ENCODE results near the gene VWF. TPM values are rescaled to one million over a fixed set of nuclear protein-coding genes. Genes with fewer than 3 reads are reported as not detected.

Gene VWF
- total and polyA plus RNA-seq, 2 of the 4 experiments (the other 2 are of a cell fraction): under 0.01 to 0.09 TPM

- no TSS peak for BruUV-seq (replicated peaks)
- H3K79me1 ChIP-seq (ENCODE audit: low read depth in 1 of 2, low read length in 2 of 2): no peaks in the 10 kb centered on the region
- no peak overlapping the region for H4K8ac ChIP-seq (ENCODE audit: low read depth in 2 of 2, low read length in 2 of 2)
- no peak overlapping the region for H3K14ac ChIP-seq (replicated peaks; ENCODE audit: low read depth, low read length)
- H4K20me1 ChIP-seq (ENCODE audit: insufficient read depth, low read length): no peaks in the 10 kb centered on the region
- no peak overlapping the region for H2BK20ac ChIP-seq (ENCODE audit: low read depth, low read length)
- ATAC-seq (ENCODE audit: low read depth) (no peak), DNase-seq (no peak)
- H3K18ac ChIP-seq (ENCODE audit: low read depth, low read length): no peak overlapping the region
- H3K9me3 ChIP-seq (ENCODE audit: control insufficient read depth, insufficient read depth, low read length): no peaks in the 10 kb centered on the region
- no peak overlapping the region for H3K4me2 ChIP-seq (ENCODE audit: low read depth, low read length)
- peaks cover 7% of the 10 kb centered on the region; the same call in 1 of the 2 replicates for H3K27me3 ChIP-seq (ENCODE audit: control insufficient read depth, insufficient read depth, low read length)
- intact Hi-C loops (cut with micrococcal nuclease): no loop called here
- H3K4me1 ChIP-seq (ENCODE audit: control insufficient read depth, insufficient read depth, low read length): no peaks in the 10 kb centered on the region
- no peak overlapping the region for H3K4ac ChIP-seq (ENCODE audit: low read depth, low read length)
- no peak overlapping the region for H4K91ac ChIP-seq (ENCODE audit: insufficient read depth, low read depth, low read length)
- no peaks in the 10 kb centered on the region for H3K9me1 ChIP-seq (ENCODE audit: insufficient read depth, low read length)
- H2BK15ac ChIP-seq (ENCODE audit: low read depth, low read length): no peak overlapping the region
- no peak overlapping the region for H2AK9ac ChIP-seq (replicated peaks; ENCODE audit: low read depth, low read length, poor library complexity)
- no peak overlapping the region for H3K56ac ChIP-seq (ENCODE audit: extremely low read depth, insufficient read depth, low read length)
- in situ Hi-C loops (cut with MboI; ENCODE audit: low sequenced_read_pairs): loop anchor here (5.0 kb wide), 1 partner anchor 46 kb away; no protein-coding TSS in a partner anchor
- H3K27ac ChIP-seq (ENCODE audit: insufficient read depth, low read length): no peak overlapping the region
- no peak overlapping the region for H4K5ac ChIP-seq (ENCODE audit: low read depth, low read length)
- TF ChIP-seq CTCF (conservative IDR thresholded peaks at IDR 0.05; ENCODE audit: low read depth, low read length) (no peak), FOS (IDR thresholded peaks at IDR 0.05; ENCODE audit: low read depth, low read length) (no peak), NFE2L2 (IDR thresholded peaks at IDR 0.05; ENCODE audit: low read depth, low read length) (no peak), USF2 (IDR thresholded peaks at IDR 0.05; ENCODE audit: low read depth, low read length) (no peak), SMC3 (IDR thresholded peaks at IDR 0.05; ENCODE audit: low read depth, low read length) (no peak), POLR2A (IDR thresholded peaks at IDR 0.05; ENCODE audit: low read depth, low read length) (no peak), RAD21 (IDR thresholded peaks at IDR 0.05; ENCODE audit: low read length) (no peak), MAFK (IDR thresholded peaks at IDR 0.05; ENCODE audit: low read depth, low read length) (no peak), CHD1 (IDR thresholded peaks at IDR 0.05; ENCODE audit: low read depth, low read length) (no peak), ELK1 (IDR thresholded peaks at IDR 0.05; ENCODE audit: borderline replicate concordance, low read depth, low read length) (no peak), MAZ (IDR thresholded peaks at IDR 0.05; ENCODE audit: borderline replicate concordance, low read depth, low read length) (no peak), RCOR1 (IDR thresholded peaks at IDR 0.05; ENCODE audit: insufficient replicate concordance, low read length) (no peak), CEBPB (IDR thresholded peaks at IDR 0.05; ENCODE audit: low read depth, low read length) (no peak), MXI1 (IDR thresholded peaks at IDR 0.05; ENCODE audit: borderline replicate concordance, low read depth, low read length) (no peak), RFX5 (IDR thresholded peaks at IDR 0.05; ENCODE audit: low read depth, low read length) (no peak), BHLHE40 (IDR thresholded peaks at IDR 0.05; ENCODE audit: low read depth, low read length) (no peak)
- no peak overlapping the region for H2BK120ac ChIP-seq (ENCODE audit: low read depth, low read length)
- H2BK5ac ChIP-seq (ENCODE audit: low read depth, low read length, poor library complexity, severe bottlenecking): no peak overlapping the region
- H2AK5ac ChIP-seq (ENCODE audit: low read depth, low read length): no peak overlapping the region
- ChIA-PET CTCF (interaction anchor here (1.4 kb wide), 1 partner anchor 45 kb away, joined by 4 read pairs; no protein-coding TSS in a partner anchor), POLR2A (ENCODE audit: unreplicated experiment) (no interaction called here)
- H2AFZ ChIP-seq (replicated peaks; ENCODE audit: low read length, poor library complexity): peak overlapping the region; percentile 72
- dilution Hi-C loops (cut with HindIII; ENCODE audit: low sequenced_read_pairs, unreplicated experiment): no loop called here
- H3K36me3 ChIP-seq (ENCODE audit: control insufficient read depth, insufficient read depth, low read length): no peaks in the 10 kb centered on the region
- H3K23ac ChIP-seq (ENCODE audit: low read depth, low read length): no peak overlapping the region
- WGBS, 2 experiments (ENCODE audit: extremely low coverage in 2 of 2, insufficient read length in 1 of 2): 0% methylated on average over 2 of the region's 8 CpGs; no CpG with 5 or more reads in 1 of the 2 experiments
- H3K4me3 ChIP-seq (ENCODE audit: insufficient read depth, low read depth, low read length): no peak overlapping the region
- H3K9ac ChIP-seq (ENCODE audit: low read depth, low read length): no peak overlapping the region
Measured at GRCh38 chr12:6033546-6033945, 90.9 kb downstream of the VWF start.

All from IMR-90 (cell line).